Endothelial cell of umbilical vein (primary cell): ENCODE results near the gene SLC24A3.

Source experiments
- TF ChIP-seq, protein P1 (sequence below): IDR thresholded peaks from 2 replicates; pipeline ENCODE4 v1.6.1; 2011; ENCODE audit not compliant: insufficient read depth, insufficient read length
- TF ChIP-seq, protein P2 (sequence below), 2 donors: IDR thresholded peaks; 1 replicate in 1 of 2; 2 replicates in 1 of 2; pipeline ENCODE4 v1.5.1; 2011; ENCODE audit warnings: low read length in 2 of 2, mild to moderate bottlenecking in 2 of 2, moderate library complexity in 2 of 2, control low read depth in 1 of 2, inconsistent platforms in 1 of 2, low read depth in 1 of 2; ENCODE audit not compliant: insufficient read depth in 1 of 2; ENCODE audit errors: extremely low read depth in 1 of 2

DNA sequence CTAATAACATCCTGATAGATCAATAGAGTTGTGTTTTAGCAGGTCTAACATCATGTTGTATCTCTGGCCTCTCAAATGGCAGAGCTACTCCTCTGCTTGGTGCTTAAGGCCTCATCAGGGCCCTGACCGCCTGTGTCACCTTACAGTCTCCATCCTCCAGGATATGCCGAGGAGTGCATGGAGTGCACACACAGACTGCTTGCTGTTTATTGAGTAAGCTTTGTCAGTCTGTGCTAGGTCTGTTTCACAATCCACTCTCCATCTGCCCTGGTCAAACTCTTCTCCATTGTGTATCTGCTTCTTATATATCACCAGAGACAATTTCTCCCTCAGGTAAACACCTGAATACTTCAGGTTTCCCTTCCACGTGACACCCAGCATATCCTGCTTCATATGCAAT is 136.1 kb downstream of the SLC24A3 start:
- TF ChIP-seq, protein P1, sequence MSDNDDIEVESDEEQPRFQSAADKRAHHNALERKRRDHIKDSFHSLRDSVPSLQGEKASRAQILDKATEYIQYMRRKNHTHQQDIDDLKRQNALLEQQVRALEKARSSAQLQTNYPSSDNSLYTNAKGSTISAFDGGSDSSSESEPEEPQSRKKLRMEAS = no peak
- TF ChIP-seq, protein P2, sequence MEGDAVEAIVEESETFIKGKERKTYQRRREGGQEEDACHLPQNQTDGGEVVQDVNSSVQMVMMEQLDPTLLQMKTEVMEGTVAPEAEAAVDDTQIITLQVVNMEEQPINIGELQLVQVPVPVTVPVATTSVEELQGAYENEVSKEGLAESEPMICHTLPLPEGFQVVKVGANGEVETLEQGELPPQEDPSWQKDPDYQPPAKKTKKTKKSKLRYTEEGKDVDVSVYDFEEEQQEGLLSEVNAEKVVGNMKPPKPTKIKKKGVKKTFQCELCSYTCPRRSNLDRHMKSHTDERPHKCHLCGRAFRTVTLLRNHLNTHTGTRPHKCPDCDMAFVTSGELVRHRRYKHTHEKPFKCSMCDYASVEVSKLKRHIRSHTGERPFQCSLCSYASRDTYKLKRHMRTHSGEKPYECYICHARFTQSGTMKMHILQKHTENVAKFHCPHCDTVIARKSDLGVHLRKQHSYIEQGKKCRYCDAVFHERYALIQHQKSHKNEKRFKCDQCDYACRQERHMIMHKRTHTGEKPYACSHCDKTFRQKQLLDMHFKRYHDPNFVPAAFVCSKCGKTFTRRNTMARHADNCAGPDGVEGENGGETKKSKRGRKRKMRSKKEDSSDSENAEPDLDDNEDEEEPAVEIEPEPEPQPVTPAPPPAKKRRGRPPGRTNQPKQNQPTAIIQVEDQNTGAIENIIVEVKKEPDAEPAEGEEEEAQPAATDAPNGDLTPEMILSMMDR (IDR thresholded peaks at IDR 0.05; ENCODE audit: extremely low read depth in 1 of 2, insufficient read depth in 1 of 2, low read depth in 1 of 2, low read length in 2 of 2) = no peak
